DMS 273 (cell line): ENCODE measurements around the gene TBC1D8.
"Not testable (repeated sequence)": the region's sequence is repeated elsewhere in the genome, so short reads cannot be mapped to it uniquely, and the experiment has no call there.

Experiments used
- DNase-seq: peaks from one replicate; lab custom pipeline; 2025; ENCODE audit not compliant: unreplicated experiment; lab: John Stamatoyannopoulos, UW

Gene TBC1D8

DNA sequence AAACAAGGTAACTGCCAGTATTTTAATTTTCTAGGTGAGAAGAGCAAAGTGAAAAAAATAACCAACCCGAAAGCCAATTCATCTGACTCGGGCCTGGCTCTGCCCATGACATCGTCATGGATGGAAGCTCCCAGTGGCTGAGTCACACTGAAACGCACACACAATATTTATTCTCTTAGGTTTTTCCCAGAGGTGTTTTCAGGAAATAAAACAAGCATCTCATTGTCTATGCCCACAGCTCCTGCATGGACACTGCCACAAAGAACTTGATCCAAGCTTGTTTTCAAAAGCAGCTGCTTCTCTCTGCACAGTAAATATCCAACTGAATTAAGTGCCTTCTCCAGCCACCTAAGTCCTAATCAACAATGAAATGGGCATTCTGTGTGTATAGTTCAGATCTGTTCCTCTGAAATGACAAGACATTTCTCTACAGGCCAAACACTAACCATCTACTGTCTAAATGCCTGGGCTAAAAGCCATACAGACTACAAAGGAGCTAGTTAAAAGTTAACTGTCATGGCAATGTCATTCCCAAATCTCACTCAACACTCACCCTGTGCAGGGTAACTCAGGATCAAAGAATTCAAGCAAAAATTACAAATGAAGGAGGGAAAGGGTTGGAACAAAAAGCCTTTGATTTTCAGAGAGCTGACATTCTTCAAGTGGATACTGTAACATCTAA, 86.2 kb downstream of the TBC1D8 start:
- no peak for DNase-seq

GRCh38 chr2:101064505-101064867, 86.7 kb downstream of the TBC1D8 start:
- no peak for DNase-seq

- no peak for DNase-seq
Measured at GRCh38 chr2:101064125-101064502, 87.1 kb downstream of the TBC1D8 start.

GRCh38 chr2:101063352-101064124, 87.6 kb downstream of the TBC1D8 start:
- DNase-seq = no peak

DNA sequence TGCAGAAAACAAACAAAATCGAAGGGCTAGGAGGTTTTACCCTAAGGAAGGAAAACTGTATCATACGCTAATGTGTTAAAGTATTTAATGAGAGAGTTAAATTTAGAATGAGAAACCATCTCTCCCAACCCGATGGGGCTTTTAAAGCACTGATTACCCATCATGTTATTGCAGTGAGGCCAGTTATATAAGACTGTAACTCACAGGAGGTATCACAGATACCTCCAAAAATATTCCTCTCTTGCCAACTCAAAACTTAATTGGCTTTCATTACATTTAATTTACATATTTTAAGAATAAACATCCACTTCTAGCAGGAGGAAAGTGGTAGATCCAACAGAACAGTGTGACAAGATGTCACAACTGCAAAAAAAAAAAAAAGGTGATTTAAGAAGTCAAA, 92.8 kb downstream of the TBC1D8 start:
- no peak for DNase-seq

GRCh38 chr2:101057051-101057933, 93.9 kb downstream of the TBC1D8 start:
- no peak for DNase-seq

GRCh38 chr2:101053117-101053516, 98.1 kb downstream of the TBC1D8 start:
- DNase-seq = no peak

GRCh38 chr2:101052147-101052546, 99.0 kb downstream of the TBC1D8 start:
- DNase-seq = no peak

DNA sequence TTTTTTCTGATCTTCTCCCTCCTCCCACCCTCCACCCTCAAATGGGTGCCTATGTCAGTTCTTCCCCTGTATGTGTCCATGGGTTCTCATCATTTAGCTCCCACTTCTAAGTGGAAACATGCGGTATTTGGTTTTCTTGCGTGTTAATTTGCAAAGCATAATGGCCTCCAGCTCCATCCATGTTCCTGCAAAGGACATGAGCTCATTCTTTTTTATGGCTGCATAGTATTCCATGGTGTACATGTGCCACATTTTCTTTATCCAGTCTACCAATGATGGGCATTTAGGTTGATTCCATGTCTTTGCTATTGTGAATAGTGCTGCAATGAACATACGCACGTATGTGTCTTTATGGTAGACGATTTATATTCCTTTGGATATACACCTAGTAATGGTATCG, 100.3 kb downstream of the TBC1D8 start:
- not testable (repeated sequence) for DNase-seq

DNA sequence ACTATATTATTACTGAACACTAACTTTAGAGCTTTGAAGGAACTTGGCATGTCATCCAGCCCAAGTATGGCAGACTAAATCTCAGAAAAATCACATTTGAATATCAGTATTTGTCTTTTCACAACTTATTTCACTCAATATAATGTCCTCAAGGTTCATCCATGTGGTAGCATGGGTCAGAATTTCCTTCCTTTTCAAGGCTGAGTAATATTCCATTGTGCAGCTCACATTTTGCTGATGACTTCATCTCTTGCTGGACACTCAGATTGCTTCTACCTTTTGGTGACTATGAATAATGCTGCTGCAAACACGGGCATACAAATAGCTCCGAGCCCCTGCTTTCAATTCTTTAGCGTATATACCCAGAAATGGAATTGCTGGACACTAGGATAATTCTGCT, 102.4 kb downstream of the TBC1D8 start:
- DNase-seq = no peak

- DNase-seq = no peak
Measured at GRCh38 chr2:101047774-101048173, 103.4 kb downstream of the TBC1D8 start.

GRCh38 chr2:101047075-101047766, 104.0 kb downstream of the TBC1D8 start:
- DNase-seq = no peak

GRCh38 chr2:101045330-101045729, 105.9 kb downstream of the TBC1D8 start:
- DNase-seq = no peak

GRCh38 chr2:101041413-101041812, 109.8 kb downstream of the TBC1D8 start:
- DNase-seq = no peak

DNA sequence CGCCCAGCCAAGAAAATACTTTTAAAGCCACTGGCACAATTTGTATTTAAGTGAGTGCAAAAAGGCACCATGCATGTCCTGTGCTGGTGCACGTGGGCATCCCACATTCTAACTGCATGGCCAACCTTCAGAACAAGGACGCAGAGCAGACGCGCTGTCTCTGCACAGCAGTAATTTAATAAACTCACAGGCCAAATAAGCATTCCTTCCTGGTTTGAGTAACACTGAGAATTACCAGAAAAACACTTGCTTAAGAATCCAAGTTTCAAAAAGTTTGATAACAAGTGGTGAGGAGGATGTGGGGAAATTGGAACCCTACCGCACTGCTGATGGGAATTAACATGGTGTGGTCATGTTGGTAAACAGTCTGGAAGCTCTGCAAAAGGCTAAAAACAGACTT, 110.4 kb downstream of the TBC1D8 start:
- no peak for DNase-seq

GRCh38 chr2:101040072-101040471, 111.1 kb downstream of the TBC1D8 start:
- DNase-seq = no peak

DNA sequence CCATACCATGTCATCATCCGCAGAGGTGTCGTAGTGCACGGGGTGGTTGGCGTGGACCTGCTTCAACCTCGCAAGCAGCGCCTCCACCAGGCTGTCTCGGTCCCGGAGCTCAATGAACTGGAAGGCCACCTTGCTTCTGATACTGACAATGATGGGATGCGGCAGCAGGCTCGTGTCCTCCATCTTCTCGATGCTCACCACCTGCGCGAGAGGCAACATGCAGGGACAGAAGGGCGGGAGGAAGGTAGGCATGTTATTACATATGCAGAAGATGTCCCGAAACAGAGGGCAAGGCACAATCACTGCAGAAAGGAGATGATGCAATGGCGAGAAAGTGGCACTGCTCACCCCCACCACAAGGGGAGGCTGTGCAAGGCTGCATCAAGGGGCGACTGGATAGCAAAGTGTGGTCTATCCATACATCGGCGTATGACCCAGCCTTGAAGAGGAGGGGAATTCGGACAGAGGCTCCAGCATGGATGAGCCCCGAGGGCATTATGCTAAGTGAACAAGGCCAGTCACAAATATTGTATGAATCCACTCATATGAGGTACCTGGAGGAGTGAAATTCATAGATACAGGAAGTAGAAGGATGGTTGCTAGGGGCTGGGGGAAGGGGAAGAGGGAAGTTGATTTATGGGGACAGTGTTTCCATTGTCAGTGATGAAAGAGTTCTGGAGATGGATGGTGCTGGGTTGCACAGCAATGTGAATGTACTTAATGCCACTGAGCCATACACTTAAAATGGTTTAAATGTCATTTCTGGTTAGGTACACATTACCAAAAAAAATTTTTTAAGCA, 112.5 kb downstream of the TBC1D8 start:
- peak; percentile 39 for DNase-seq

DNA sequence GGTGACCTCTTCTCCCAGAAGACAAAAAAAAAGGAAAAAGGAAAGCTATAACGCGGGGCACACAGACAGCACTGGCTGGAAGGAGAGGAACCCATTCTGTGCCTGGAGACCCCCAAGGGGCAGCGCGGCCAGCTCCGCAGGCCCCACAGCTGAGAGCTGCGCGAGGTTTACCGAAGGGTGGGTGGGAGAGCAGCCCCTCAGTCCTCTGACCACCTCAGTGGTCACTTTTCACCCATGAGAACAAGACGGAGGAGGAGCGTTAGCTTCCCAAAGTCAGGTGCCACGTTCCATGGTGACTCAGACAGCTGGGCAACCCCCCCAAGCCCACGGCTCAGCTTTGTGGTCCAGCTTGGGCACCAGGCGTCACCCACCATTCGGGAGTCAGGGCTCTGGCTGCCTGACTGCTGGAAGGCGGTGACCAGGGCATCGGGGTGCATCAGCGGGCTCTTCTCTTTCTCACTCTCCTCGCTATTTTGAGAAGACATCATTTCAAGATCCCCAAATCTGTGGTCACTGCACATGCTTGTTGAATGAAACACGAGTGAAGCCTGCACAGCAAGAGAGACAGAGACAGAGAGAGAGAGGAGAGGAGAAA, 113.9 kb downstream of the TBC1D8 start:
- DNase-seq = no peak

GRCh38 chr2:101036562-101036961, 114.6 kb downstream of the TBC1D8 start:
- peak; percentile 28 for DNase-seq
